HG03342 (cell line): Measurements from ENCODE around the gene PCAT6.
"Not testable (repeated sequence)": the region's sequence is repeated elsewhere in the genome, so short reads cannot be mapped to it uniquely, and the experiment has no call there.

Source experiments
- ATAC-seq: cut with Tn5 transposase; IDR thresholded peaks from one replicate; pipeline ENCODE4 v1.9.1; 2021; ENCODE audit warnings: mild to moderate bottlenecking, moderate library complexity; ENCODE audit not compliant: unreplicated experiment

The PCAT6 gene

GRCh38 chr1:202806845-202807450, 3.8 kb upstream of the PCAT6 start:
- no peak for ATAC-seq

DNA sequence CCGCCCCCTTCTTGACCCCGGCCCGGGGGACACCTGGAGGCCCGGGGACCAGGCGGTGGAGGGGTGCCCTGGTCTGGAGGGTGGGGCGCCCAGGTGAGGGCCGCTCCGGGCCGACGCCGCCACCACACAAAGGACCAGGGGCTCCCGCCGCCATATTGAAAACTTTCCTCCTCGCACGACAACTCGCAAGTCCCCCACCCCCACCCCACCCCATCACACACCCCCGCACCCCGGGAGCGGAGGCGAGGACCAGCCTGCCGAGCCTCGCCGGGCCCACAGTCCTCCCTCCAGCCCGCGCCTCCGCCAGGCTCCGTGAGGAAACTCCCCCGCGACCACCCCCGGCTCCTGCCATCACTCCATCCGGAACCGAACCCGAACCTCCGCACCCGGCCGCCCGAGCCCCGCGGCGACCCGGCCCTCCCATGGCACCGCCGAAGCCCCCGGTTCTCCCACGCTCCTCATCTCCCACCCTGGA, 3.3 kb upstream of the PCAT6 start:
- ATAC-seq: no peak

GRCh38 chr1:202807926-202808757, 2.6 kb upstream of the PCAT6 start, which contains the start of gene KDM5B:
Gene KDM5B, minus strand, starts transcription at chr1:202808421. Its CDS starts 116 bp downstream, at chr1:202808305.
- ATAC-seq: no peak

GRCh38 chr1:202809597-202810159, 1.1 kb upstream of the PCAT6 start:
- no peak for ATAC-seq

DNA sequence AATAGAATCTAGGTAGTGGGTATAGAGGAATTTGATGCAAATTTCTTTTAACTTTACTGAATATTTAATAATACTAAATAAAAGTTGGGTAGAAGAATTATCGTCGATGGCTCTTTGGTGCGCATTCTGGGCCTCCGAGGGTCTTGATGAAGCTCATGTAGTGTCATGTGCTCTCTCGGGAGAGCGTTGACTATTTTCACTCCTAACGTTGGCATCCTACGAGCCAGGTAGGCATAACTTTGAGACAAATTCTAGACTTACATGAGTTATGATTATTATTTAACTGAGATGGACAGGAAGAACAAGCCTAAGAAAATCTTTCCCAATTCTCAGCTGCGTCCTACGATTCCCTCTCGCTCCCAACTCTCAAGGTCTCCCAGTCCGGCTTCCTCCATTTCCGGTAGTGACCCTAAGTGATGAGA, 550 bp upstream of the PCAT6 start:
- ATAC-seq: no peak

DNA sequence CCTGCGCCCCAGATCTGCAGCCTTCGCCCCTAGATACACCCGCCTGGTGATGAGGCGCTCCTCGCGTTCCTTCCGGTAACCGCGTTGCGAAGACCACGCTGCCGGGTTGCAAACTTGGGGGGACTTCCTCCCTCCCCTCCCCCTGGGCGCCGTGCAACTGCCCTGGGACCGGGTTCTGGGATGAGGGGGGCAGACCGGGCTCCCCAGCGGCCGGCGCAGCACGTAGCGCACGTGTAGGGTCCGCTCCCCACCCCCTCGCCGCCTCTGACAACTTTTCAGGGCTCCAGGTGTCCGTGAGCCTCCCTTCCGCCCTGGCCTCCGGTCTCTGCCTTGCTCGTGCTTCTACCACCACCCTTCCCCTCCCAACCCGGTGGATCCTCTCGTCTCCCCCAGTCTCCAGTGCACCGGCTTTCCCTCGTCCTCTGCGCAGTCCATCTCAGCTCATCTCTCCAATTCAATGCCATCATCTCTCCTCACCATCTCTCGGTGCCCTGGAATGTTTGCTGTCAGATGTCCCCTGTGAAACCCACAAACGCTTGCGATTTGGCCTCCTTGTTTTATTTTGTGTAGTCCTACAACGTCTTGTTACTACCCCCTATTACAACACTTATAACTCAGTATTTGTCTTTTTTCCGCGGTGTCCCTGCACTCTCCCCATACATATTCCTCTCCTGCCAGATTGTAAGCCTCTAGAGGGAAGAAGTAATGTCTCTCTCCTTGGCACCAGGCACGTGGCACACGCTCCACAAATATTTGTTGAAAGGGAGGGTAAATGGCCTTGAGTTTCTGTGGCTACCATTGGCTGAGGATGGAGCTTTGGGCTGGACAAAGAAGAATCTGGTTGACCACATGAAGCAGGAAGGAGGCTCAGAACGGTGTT, 782 bp downstream of the PCAT6 start:
- peak; percentile 14 for ATAC-seq

DNA sequence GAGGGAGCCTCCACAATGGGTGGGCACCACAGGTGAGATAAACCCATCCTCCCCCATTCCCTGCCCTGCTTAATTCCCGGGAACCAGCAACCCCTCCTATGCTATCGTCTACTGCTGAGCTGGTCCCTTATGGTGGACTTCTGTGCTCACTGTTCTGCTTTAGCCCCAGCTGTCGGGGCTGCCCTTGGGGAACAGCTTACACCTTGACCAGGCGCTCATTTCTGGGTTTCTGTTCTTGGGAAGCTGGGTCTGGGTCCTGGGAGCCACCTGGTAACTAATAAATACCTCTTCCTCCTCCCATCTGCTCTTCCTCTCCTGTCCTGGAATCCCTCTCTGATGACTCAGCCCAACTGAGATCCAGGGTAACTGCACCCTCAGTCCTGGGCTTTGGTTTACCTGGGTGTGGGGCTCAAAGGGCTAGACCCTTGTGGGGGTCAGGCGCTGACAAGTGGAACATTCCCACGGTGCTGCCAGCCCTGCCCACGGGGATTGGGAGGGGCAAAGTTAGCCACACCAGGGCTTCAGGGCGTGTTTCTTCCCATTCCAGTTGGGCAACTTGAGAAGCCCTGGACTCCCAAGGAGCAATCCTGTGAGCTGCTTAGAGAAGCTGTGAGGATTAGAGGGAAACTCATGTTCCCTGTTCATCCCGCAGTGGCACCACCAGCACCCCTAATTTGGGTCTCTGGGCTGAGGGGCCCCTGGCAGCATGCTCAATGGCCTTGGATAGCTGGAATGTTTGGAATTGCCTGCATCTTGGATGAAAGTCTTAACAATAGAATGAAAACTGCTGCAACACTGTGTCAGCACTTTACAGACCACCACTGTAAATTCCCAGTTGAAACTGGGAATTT, 1.6 kb downstream of the PCAT6 start:
- ATAC-seq: no peak

DNA sequence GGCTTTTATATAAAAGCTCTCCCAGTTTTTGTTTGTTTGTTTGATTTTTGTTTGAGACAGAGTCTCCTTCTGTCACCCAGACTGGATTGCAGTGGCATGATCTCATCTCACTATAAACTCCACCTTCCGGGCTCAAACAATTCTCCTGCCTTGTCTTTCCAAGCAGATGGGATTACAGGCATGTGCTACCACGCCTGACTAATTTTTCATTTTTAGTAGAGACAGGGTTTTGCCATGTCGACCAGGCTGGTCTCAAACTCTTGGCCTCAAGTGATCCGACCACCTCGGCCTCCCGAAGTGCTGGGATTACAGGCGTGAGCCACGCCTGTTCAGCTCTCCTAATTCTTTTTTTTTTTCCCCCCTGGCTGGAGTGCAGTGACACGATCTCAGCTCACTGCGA, 4.4 kb downstream of the PCAT6 start:
- ATAC-seq: no peak

GRCh38 chr1:202818819-202819218, 8.1 kb downstream of the PCAT6 start:
- no peak for ATAC-seq

DNA sequence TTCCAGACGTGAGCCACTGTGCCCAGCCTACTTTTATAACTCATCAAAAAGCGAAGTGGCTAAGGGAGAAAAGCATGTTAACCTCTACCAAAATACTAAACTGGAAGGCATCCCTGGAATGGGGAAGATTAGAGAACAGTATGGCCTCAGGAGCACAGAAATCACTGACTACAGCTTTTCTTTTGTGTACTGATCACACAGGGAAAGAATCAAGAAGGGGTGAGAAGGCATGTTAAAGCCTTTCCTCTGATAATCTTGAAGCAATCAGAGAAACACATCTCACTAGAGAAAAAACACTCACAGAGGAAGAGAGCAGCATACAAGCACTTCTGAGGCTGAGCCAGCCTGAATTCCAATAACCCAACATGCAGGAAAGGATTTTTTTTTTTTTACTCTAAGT, 10.7 kb downstream of the PCAT6 start:
- ATAC-seq: no peak

- ATAC-seq: no peak
Measured at GRCh38 chr1:202825748-202826147, 15.0 kb downstream of the PCAT6 start.

GRCh38 chr1:202829223-202829622, 18.5 kb downstream of the PCAT6 start:
- not testable (repeated sequence) for ATAC-seq

GRCh38 chr1:202831906-202832305, 21.2 kb downstream of the PCAT6 start:
- no peak for ATAC-seq

DNA sequence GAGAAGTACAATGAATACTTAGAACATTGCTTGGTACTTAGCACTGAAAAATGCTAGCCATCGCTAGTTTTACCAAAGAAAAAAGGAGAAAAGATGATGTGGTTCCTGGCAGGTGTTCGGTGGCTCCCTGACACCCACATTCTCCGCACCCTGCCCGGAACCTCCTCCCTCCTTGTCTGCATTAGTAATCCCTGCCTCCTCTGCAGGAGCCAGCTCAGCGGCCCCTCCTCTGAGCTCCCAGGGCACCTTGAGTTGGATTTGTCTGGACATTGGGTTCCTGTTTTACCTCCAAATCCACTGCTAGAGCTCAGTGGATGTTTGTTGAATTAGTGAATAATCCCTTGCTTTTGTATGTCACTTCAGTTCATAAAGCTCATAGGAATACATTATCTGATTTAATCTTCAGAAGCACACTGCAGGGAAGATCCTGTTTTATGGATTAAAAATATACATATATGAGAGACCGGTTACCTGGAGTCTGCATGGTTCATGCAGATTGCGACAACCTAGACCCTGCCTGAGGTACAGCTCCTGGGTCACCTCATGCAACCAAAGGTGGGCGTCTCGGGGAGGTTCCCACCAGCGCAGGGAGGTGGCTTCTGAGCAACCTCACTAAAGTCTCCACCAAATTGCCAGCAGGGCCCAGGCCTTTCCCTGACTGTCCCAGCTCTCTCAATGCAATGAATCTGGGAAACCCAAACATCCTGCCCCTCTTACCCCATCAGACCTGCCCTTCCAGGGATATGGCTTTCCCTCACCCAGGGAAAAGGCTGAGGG, 24.2 kb downstream of the PCAT6 start:
- ATAC-seq: no peak

- no peak for ATAC-seq
Measured at GRCh38 chr1:202835548-202836072, 24.9 kb downstream of the PCAT6 start.

GRCh38 chr1:202836623-202837403, 26.1 kb downstream of the PCAT6 start:
- no peak for ATAC-seq

GRCh38 chr1:202837746-202838262, 27.1 kb downstream of the PCAT6 start:
- no peak for ATAC-seq

DNA sequence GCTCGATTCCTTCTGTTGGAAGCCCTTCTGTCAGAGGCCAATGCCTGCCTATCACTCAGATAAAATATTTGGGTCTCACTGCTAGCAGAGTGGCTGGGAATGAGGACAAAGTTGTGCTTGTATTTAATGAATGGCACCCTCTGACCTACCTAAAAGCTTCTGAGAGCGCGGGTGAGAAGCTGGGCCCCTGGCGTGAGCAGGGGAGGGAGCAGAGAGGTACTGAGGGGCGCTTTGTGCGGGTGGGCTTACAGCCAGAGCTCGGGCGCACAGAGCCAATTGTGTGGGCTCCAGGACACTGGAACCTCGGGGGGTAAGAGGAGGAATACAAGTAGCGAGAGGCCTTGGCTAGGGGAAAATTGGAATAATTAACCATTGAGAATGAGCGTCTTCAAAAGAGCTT, 32.3 kb downstream of the PCAT6 start:
- ATAC-seq: no peak
